GM21447 (cell line): ENCODE data around the gene FZD4.
"Not testable (repeated sequence)": the region's sequence is repeated elsewhere in the genome, so short reads cannot be mapped to it uniquely, and the experiment has no call there.

Source experiments
- ATAC-seq: cut with Tn5 transposase; IDR thresholded peaks from one replicate; pipeline ENCODE4 v1.9.1; 2021; ENCODE audit not compliant: unreplicated experiment

The FZD4 gene

DNA sequence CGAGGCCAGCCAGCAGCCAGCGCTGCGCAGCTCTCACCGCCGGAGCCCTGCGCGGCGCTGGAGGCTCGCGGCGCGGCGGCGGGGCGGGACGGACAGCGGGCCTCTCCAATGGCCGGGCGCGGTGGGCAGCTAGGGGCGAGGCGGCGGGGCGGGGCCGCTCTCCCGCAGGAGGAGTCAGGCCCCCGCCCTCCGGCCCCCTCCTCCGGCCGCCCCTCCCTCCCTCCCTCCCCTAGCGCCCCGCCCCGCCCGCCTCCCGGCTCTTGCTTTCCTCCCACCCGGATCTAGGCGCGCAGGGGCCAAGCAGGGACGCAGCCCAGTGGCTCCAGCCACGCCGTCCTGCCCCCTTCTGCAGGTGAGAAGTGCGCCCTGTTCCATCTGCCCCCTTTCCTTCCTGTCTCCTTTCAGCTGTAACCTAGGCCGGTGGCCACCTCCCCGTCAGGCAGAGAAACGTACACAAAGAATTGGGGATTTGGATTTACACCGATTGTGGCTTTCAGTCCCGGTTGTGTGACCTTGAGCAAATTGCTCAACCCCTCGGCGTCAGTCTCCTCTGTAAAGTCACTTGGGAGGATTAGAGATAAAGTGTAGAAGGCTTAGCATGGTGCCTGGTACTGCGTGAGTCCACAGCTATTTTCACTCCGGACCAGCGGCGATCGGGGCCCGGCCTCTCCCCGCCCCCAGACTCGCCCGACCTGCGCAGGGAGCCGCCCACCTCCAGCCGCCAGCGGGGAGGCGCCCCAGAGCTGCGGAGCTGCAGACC, at the start of gene FZD4:
Gene FZD4, minus strand, starts transcription at position 35 of the 760 bp plus-strand sequence. CDS start 310 bp downstream, outside the sequence.
- ATAC-seq, result peak; percentile 88

DNA sequence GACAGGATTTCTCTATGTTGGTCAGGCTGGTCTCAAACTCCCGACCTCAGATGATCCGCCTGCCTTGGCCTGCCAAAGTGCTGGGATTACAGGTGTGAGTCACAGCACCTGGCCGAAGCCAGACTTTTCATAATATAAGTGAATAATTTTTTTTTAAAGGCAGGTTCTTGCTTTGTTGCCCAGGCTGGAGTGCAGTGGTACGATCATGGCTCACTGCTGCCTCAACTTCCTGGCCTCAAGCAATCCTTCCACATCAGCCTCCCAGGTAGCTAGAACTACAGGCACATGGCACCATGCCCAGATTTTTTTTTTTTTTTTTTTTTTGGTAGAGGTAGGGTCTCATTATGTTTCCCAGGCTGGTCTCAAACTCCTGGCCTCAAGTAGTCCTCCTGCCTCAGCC, 49.1 kb upstream of the FZD4 start:
- ATAC-seq, result not testable (repeated sequence)

- ATAC-seq, result no peak
Measured at GRCh38 chr11:87002918-87003317, 47.7 kb upstream of the FZD4 start.

DNA sequence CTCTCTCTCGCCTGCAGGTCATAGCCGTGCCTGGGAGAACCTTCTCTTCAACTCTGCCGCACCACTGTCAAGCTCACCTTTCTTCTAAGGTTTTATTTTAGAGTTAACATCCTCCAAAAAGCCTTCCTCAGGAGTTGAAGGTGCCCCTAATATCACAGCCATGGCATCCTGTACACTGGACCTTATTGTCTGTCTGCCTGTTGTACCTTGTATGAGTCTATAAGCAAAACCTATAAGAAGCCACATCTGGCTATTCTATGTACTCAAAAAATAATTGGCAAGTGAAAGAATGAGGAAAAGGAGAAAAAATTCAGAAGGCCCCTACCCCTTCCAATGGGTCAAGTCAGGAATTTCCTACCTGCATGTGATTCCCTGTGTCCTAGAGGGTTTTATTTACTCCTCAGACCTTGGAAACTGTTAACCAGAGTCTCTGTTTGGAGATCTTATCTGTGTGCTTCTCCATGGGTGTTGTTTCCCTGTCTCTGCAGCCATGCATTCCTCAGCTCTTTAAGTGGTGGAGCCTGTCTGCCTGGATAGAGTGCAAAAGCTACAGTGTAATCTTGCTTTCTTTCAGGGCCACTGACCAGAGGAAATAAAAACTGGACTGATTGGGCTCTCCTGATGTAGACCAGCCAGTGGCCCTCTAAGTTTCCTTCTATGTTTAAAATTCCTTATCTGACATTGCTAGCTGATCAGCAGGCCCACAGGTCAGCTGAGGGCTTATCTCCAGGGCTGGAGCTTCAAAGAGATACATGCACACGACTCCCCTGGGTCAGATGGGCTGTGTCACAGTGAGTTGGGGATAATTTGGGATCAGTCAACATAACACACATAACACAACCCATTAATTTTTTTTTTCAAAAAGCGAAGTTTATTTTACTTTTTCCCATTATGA, 44.9 kb upstream of the FZD4 start:
- no peak for ATAC-seq

- no peak for ATAC-seq
Measured at GRCh38 chr11:86999388-86999787, 44.2 kb upstream of the FZD4 start.

GRCh38 chr11:86996953-86997570, 41.9 kb upstream of the FZD4 start:
- ATAC-seq, result no peak

DNA sequence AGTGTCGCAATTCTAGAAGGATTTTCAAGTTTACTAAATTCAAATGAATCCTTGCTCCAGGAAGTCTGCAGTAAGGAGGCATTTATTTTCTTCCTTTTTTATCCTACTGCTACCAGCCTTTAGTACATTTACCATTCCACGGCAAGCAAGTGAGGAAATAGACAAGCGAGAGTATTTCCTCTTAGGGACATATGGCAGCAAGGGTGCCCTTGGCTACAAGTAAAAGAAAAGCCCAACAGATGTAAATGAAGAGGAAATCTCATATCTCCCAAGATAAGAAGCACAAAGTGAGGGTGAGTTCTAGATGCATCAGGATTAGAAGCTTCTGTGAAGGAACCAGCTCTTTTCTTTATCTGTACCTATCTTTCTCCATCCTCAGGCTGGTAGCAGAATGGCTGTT, 37.8 kb upstream of the FZD4 start:
- ATAC-seq, result no peak

DNA sequence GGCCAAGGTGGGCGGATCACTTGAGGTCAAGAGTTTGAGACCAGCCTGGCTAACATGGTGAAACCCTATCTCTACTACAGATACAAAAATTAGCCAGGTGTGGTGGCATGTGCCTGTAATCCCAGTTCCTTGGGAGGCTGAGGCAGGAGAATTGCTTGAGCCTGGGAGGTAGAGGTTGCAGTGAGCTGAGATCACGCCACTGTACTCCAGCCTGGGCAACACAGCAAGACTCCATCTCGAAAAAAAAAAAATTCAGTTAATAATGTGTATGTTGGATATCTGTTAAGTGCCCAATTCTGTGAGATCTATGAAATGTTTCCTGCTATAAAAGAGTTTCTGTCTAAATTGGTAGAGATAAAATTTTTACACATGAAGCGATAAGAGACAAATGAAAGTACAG, 37.1 kb upstream of the FZD4 start:
- ATAC-seq, result not testable (repeated sequence)

DNA sequence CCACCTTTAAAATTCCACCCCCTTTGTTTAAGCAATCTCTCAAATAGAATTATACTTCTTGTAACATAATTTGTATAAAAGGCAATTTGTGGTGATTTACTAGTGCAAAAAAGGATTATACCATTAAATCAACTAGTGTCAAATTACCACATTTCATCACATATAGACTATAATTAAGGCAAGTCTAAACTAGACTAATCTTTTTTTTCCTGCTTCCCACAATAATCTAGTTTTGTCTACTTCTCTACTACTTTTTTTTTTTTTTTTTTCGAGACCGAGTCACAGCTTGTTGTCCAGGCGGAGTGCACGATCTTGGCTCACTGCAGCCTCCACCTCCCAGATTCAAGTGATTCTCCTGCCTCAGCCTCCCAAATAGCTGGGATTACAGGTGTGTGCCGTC, 36.1 kb upstream of the FZD4 start:
- ATAC-seq, result no peak

GRCh38 chr11:86990515-86990914, 35.3 kb upstream of the FZD4 start:
- no peak for ATAC-seq

- ATAC-seq, result no peak
Measured at GRCh38 chr11:86990031-86990430, 34.8 kb upstream of the FZD4 start.

DNA sequence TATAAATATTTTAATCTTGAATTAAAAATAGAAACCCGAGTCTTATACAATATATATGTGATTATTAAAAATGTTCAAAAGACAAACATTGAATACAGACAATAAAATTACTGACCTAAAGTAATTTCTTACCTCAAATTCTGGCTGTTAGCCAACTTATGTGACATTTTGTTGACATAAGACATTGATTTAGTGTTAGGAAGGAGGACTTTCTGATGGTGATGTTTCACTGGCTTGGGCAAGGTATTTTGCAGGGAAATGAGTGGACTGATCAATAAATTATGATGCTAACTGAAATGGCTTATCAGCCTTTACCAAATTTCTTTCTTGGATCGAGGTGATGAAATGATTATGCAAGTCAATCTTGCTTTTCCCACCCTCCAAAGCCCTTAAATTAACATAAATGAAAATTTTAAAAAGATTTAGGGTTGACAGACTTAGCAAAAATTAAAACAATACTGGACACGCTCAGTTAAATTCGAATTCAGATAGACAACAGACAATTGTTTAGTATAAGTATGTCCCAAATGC, 33.2 kb upstream of the FZD4 start:
- no peak for ATAC-seq

DNA sequence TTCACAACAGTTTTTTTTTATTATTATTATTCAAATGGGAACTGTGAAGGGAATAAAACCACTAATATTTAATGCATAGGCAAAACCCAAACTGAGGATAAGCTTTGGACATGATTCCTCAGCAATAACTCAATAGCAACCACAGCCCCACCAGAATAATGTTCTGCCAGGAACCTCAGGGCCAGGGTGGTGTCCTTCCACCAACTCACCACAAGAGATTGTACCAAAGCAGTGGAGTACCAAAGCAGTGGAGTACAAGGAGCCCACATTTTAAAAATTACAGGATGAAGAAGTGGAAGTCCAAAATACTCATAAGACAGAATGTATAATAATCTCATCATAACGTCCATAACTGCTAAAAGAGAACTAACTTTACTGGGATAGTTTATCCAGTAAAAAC, 32.5 kb upstream of the FZD4 start:
- no peak for ATAC-seq

- no peak for ATAC-seq
Measured at GRCh38 chr11:86984701-86985100, 29.5 kb upstream of the FZD4 start.

GRCh38 chr11:86983021-86983488, 27.9 kb upstream of the FZD4 start:
- no peak for ATAC-seq

GRCh38 chr11:86981777-86982540, 26.8 kb upstream of the FZD4 start:
- no peak for ATAC-seq

DNA sequence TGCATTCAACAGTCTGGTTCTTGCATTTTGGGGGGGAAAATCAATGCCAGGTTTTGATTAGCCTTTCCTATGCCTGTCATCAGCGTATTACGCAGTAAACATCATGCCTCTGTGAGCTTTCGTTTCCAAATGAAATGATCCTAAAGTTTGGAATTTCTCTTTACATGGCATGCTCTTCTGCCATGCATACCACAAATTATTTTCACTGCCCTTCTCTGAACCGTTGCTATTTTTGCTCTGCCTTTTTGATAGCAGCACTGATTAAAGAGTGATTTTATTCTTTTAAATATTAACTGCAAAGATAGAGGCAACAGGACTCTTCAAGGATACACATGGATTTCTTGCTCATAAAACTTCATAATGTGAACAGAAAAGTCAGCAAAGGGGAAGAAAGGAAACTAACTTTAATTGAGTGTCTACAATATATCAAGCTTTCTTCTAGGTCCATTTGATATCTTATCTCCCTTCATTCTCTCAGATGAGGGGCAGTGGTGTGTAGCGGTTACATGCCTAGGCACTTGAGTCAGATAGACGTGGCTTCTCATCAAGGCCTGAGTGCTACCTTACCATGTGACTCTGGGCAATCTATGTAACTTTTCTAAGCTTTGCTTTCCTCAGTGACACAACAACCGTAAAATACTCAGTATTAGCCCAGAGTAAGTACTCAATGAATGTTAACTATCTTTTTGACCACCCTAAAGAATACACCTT, 25.0 kb upstream of the FZD4 start:
- ATAC-seq, result no peak

DNA sequence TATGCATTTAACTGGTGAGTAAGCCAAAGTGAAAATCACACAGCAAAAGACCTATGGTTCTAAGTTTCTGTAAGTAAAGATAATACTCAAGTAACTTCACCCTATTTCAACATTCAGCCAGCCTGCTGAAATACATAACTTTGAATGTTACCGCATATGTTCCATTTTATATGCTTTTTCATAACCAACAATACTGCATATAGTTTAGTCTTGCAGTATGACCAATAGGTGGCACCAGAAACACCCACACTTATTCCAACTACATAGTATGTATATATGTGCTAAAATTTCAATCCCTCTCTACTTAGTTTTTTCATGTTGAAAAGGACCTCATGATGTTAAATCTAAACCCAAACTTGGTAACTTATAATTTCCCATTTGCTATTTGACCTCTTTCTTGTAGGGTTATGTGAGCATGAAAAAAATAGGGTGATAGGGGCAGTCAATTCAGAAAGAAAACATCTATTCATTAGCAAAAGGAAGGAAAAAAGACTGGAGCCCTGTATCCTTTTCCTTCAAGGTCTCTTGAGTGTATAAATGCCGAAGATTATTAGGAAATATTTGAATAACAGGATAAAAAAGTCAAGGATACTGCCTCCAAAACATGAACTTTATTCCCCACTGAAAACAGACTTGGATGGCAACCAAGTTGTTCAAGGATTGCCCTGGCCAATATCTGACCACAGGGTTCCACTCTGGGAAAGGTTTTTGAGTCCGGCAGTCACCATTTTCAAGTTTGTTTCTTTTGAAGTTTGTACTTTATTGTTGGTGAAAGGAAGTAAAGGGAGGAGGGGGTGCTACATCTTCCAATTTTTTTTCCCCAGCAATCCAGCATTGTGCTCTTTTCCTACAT, 23.8 kb upstream of the FZD4 start:
- ATAC-seq, result no peak

DNA sequence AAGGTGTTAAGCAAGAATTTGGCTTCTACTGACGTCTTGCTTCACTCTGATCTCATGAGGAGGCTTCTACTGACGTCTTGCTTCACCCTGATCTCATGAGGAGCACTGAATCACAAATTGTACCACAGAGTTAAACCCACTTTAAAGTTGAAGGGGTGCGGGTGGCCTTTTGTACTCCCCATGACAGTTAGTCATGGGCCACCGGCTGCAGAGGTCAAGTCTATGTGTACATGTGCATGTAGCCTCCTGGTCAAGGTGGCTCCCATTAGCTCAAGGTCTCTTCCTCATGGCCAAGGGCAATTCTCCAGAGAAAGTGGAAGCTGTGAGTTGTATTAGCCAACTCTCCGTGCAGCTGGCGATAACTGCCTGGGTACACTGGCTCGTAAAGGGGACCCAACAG, 23.1 kb upstream of the FZD4 start:
- ATAC-seq, result no peak
